HCT116 (cell line): ENCODE measurements around the gene RINL. TPM values are rescaled to one million over a fixed set of nuclear protein-coding genes. Genes with fewer than 3 reads are reported as not detected.

Source experiments
- ATAC-seq: fragments of 200-7000 bp; cut with Tn5 transposase; 2 replicates; pipeline ENCODE4 v1.9.1; 2020; ENCODE audit warnings: mild to moderate bottlenecking, moderate library complexity
- BruUV-seq: library from RNA; stranded (reverse); fragments of 400-500 nt; replicated peaks from 2 replicates; lab custom pipeline; 2021; lab: Mats Ljungman, UMichigan
- CTCF ChIA-PET: fragments of 300-600 bp; sonication (Branson Sonifier 250); formaldehyde crosslinking; loops from one replicate; lab custom pipeline; 2021; ENCODE audit warnings: antibody characterized with exemption; lab: Charles Lee
- POLR2A ChIA-PET: fragments of 300-600, 350-600 bp; sonication (Branson Sonifier 250); formaldehyde crosslinking; loops from one replicate; lab custom pipeline; 2021; ENCODE audit warnings: antibody characterized with exemption; lab: Charles Lee
- RAD21 ChIA-PET, 2 experiments: fragments of 300-600 bp; sonication (Branson Sonifier 250); formaldehyde crosslinking; loops; one replicate each; lab custom pipeline; 2023; ENCODE audit warnings: low total read pairs in 2 of 2; ENCODE audit not compliant: uncharacterized antibody in 2 of 2, unreplicated experiment in 2 of 2, low non-redundant PET in 1 of 2; lab: Charles Lee
- DNase-seq: peaks from one replicate; pipeline ENCODE4 v3.0.0-alpha.2; 2010; ENCODE audit warnings: low read depth, low spot score
- H2AFZ ChIP-seq: fragments of 200-600 bp; shearing (Covaris generic), sonication (generic); 2 replicates; pipeline ENCODE4 v1.6.1; 2017; ENCODE audit warnings: low read depth, mixed run types, mixed read lengths, antibody characterized with exemption, low read length; ENCODE audit not compliant: poor library complexity, severe bottlenecking
- H3K27ac ChIP-seq: 2 replicates; pipeline ENCODE4 v1.5.1; 2012; ENCODE audit warnings: low read depth, low read length
- H3K27me3 ChIP-seq: fragments of 200-600 bp; sonication (generic); 2 replicates; pipeline ENCODE4 v1.6.1; 2016; ENCODE audit warnings: mixed run types, low read length, mixed read lengths; ENCODE audit not compliant: insufficient read depth
- H3K36me3 ChIP-seq, 2 experiments: fragments of 200-500 bp in 1 of 2; fragments of 200-600 bp in 1 of 2; sonication (Bioruptor generic) in 1 of 2; sonication (generic) in 1 of 2; 2 replicates each; pipeline versions ENCODE4 v1.5.1 to v1.6.1; 2014 to 2016; ENCODE audit warnings: low read length in 2 of 2, inconsistent platforms in 1 of 2, mixed read lengths in 1 of 2, mixed run types in 1 of 2; ENCODE audit not compliant: insufficient read depth in 2 of 2, control insufficient read depth in 1 of 2
- H3K4me1 ChIP-seq, 2 experiments: fragments of 200-600 bp in 1 of 2; sonication (generic) in 1 of 2; 2 replicates each; pipeline versions ENCODE4 v1.5.1 to v1.6.1; 2012 to 2017; ENCODE audit warnings: low read length in 2 of 2, inconsistent platforms in 1 of 2, mild to moderate bottlenecking in 1 of 2, mixed read lengths in 1 of 2, mixed run types in 1 of 2, moderate library complexity in 1 of 2; ENCODE audit not compliant: insufficient read depth in 2 of 2, control insufficient read depth in 1 of 2
- H3K4me2 ChIP-seq: fragments of 200-600 bp; sonication (generic); 2 replicates; pipeline ENCODE4 v1.6.1; 2017; ENCODE audit warnings: mixed run types, low read length, mixed read lengths
- H3K4me3 ChIP-seq, 2 experiments: fragments of 200-600 bp in 1 of 2; sonication (generic) in 1 of 2; replicated peaks in 1 of 2; 2 replicates each; pipeline ENCODE4 v1.5.1; 2011 to 2016; ENCODE audit warnings: low read length in 2 of 2, control low read depth in 1 of 2, low read depth in 1 of 2, mild to moderate bottlenecking in 1 of 2, mixed read lengths in 1 of 2, mixed run types in 1 of 2
- H3K79me2 ChIP-seq: fragments of 200-600 bp; sonication (generic); 2 replicates; pipeline ENCODE4 v1.6.1; 2017; ENCODE audit warnings: mild to moderate bottlenecking, mixed run types, low read length, moderate library complexity, mixed read lengths; ENCODE audit not compliant: insufficient read depth
- H3K9ac ChIP-seq: fragments of 200-600 bp; sonication (generic); 2 replicates; pipeline ENCODE4 v1.6.1; 2016; ENCODE audit warnings: low read length, mixed read lengths
- H3K9me2 ChIP-seq: fragments of 200-600 bp; sonication (generic), shearing (Covaris generic); 2 replicates; pipeline ENCODE4 v1.6.1; 2017; ENCODE audit warnings: mixed run types, mild to moderate bottlenecking, moderate library complexity; ENCODE audit not compliant: insufficient read depth
- H3K9me3 ChIP-seq, 2 experiments: fragments of 200-500 bp in 1 of 2; fragments of 200-600 bp in 1 of 2; sonication (Bioruptor generic) in 1 of 2; sonication (generic) in 1 of 2; 2 replicates each; pipeline ENCODE4 v1.6.1; 2014 to 2017; ENCODE audit warnings: low read length in 2 of 2, mixed read lengths in 2 of 2, inconsistent platforms in 1 of 2, low read depth in 1 of 2, mild to moderate bottlenecking in 1 of 2, mixed run types in 1 of 2, moderate library complexity in 1 of 2; ENCODE audit not compliant: control insufficient read depth in 1 of 2, insufficient read depth in 1 of 2
- H4K20me1 ChIP-seq: fragments of 200-600 bp; sonication (generic), shearing (Covaris generic); 2 replicates; pipeline ENCODE4 v1.6.1; 2017; ENCODE audit warnings: mixed run types, mild to moderate bottlenecking, moderate library complexity; ENCODE audit not compliant: insufficient read depth
- ATF3 ChIP-seq: IDR thresholded peaks from 2 replicates; pipeline ENCODE4 v1.6.1; 2012
- CBX3 ChIP-seq: IDR thresholded peaks from 2 replicates; pipeline ENCODE4 v1.6.1; 2012; ENCODE audit warnings: low read depth
- CEBPB ChIP-seq: IDR thresholded peaks from 2 replicates; pipeline ENCODE4 v1.6.1; 2012; ENCODE audit warnings: low read depth
- CTCF ChIP-seq, 3 experiments: fragments of 200-600 bp in 1 of 3; sonication (generic) in 1 of 3; IDR thresholded peaks in 2 of 3; conservative IDR thresholded peaks in 1 of 3; 2 replicates each; pipeline ENCODE4 v1.5.1; 2012 to 2017; ENCODE audit warnings: low read depth in 2 of 3, low read length in 2 of 3, antibody characterized with exemption in 1 of 3, borderline replicate concordance in 1 of 3, control low read depth in 1 of 3, mild to moderate bottlenecking in 1 of 3, mixed read lengths in 1 of 3, mixed run types in 1 of 3, moderate library complexity in 1 of 3; ENCODE audit not compliant: insufficient read depth in 1 of 3
- EGR1 ChIP-seq: IDR thresholded peaks from 2 replicates; pipeline ENCODE4 v1.6.1; 2012; ENCODE audit warnings: low read depth
- EZH2phosphoT487 ChIP-seq: fragments of 200-600 bp; IDR thresholded peaks from 2 replicates; pipeline ENCODE4 v1.6.1; 2018; ENCODE audit warnings: antibody characterized with exemption, borderline replicate concordance
- FOSL1 ChIP-seq: IDR thresholded peaks from 2 replicates; pipeline ENCODE4 v1.6.1; 2012; ENCODE audit warnings: low read depth
- JUND ChIP-seq: IDR thresholded peaks from 2 replicates; pipeline ENCODE4 v1.6.1; 2012
- MAX ChIP-seq: IDR thresholded peaks from 2 replicates; pipeline ENCODE4 v1.6.1; 2012
- POLR2AphosphoS5 ChIP-seq: IDR thresholded peaks from 2 replicates; pipeline ENCODE4 v1.6.1; 2011; ENCODE audit warnings: mild to moderate bottlenecking, low read depth, low read length, moderate library complexity
- RAD21 ChIP-seq: IDR thresholded peaks from 2 replicates; pipeline ENCODE4 v1.6.1; 2012; ENCODE audit warnings: low read depth, mild to moderate bottlenecking
- REST ChIP-seq: IDR thresholded peaks from 2 replicates; pipeline ENCODE4 v1.6.1; 2012; ENCODE audit warnings: low read depth
- SP1 ChIP-seq: IDR thresholded peaks from 2 replicates; pipeline ENCODE4 v1.6.1; 2012; ENCODE audit warnings: low read depth
- SRF ChIP-seq: IDR thresholded peaks from 2 replicates; pipeline ENCODE4 v1.6.1; 2012; ENCODE audit warnings: low read depth
- YY1 ChIP-seq: IDR thresholded peaks from 2 replicates; pipeline ENCODE4 v1.6.1; 2011; ENCODE audit warnings: low read length, low read depth, moderate library complexity, mild to moderate bottlenecking; ENCODE audit not compliant: insufficient replicate concordance; ENCODE audit errors: extremely low read depth
- ZBTB33 ChIP-seq: IDR thresholded peaks from 2 replicates; pipeline ENCODE4 v1.6.1; 2011; ENCODE audit warnings: mild to moderate bottlenecking, low read length, moderate library complexity; ENCODE audit not compliant: insufficient replicate concordance; ENCODE audit errors: extremely low read depth
- ZFX ChIP-seq: fragments of 450-650 bp; IDR thresholded peaks from 2 replicates; pipeline ENCODE4 v1.6.1; 2017
- intact Hi-C: fragments of 100-400 bp; cut with micrococcal nuclease; formaldehyde crosslinking; loops from 2 replicates; pipeline ENCODE4 v1.10.0; 2022
- total RNA-seq: library from RNA; stranded (reverse); gene quantifications from one replicate; pipeline ENCODE4 v1.2.1, GENCODE V29; 2021; ENCODE audit not compliant: unreplicated experiment

RINL gene
- total RNA-seq, 1 experiment from 2014 or later, result 28.6 TPM

GRCh38 chr19:38915329-38916321 lies 37.5 kb upstream of the RINL start:
- no peaks in the 10 kb centered on the region for H3K4me1 ChIP-seq
- H3K36me3 ChIP-seq, result no peaks in the 10 kb centered on the region; a peak in 1 of 4 replicates
- no peak overlapping the region for H2AFZ ChIP-seq
- H3K9me3 ChIP-seq, result no peaks in the 10 kb centered on the region
- H3K79me2 ChIP-seq, result no peaks in the 10 kb centered on the region
- H3K4me3 ChIP-seq, result no peak overlapping the region
- no peak overlapping the region for H3K27ac ChIP-seq
- ChIA-PET POLR2A (no interaction called here), RAD21 (no interaction called here), CTCF (no interaction called here)
- no peaks in the 10 kb centered on the region for H3K9me2 ChIP-seq
- ATAC-seq (no peak), DNase-seq (no peak)
- intact Hi-C loops, result no loop called here
- no peaks in the 10 kb centered on the region for H3K27me3 ChIP-seq
- BruUV-seq, result no TSS peak
- H3K4me2 ChIP-seq, result no peak overlapping the region
- no peak for TF ChIP-seq JUND
- no peak for TF ChIP-seq FOSL1
- TF ChIP-seq ZFX, result no peak
- no peak for TF ChIP-seq EGR1
- TF ChIP-seq EZH2phosphoT487, result no peak
- TF ChIP-seq YY1, result no peak
- TF ChIP-seq POLR2AphosphoS5, result no peak
- no peak for TF ChIP-seq SP1
- no peak for TF ChIP-seq CTCF (IDR thresholded peaks at IDR 0.05 in 2 of 3, conservative IDR thresholded peaks at IDR 0.05 in 1 of 3; ENCODE audit: borderline replicate concordance in 1 of 3, insufficient read depth in 1 of 3, low read depth in 2 of 3, low read length in 2 of 3)
- no peak for TF ChIP-seq SRF
- TF ChIP-seq ATF3, result no peak
- no peak for TF ChIP-seq REST
- TF ChIP-seq CBX3, result no peak
- no peak for TF ChIP-seq RAD21
- no peak for TF ChIP-seq CEBPB
- TF ChIP-seq ZBTB33, result no peak
- no peak for TF ChIP-seq MAX
- H4K20me1 ChIP-seq, result no peaks in the 10 kb centered on the region
- H3K9ac ChIP-seq, result no peak overlapping the region
